ENCODE measurements around the gene YIF1B.

YIF1B gene

GRCh38 chr19:38331728-38332127 is 16.0 kb upstream of the YIF1B start:
- no peak for DNase-seq

DNA sequence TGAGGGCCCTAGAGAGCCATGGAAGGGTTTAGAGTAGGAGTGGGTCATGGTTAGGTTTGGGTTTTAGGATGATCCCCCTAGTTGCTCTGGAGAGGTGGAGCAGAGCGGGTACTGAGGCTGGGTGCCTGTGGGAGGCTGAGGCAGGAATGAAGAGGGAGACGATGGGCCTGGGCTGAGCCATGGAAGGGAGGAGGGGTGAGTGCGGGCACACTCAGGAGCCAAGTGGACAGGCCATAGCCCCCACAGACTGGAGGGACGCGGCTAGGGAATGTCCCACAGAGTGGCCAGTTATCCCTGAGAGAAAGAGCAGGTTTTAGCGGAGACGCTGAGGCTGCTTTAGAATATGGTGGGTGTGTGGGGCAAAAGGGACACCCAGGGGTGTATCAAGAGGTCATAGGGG is 13.9 kb upstream of the YIF1B start:
- no peak for DNase-seq

GRCh38 chr19:38326591-38326990 is 10.8 kb upstream of the YIF1B start:
- DNase-seq, result no peak

DNA sequence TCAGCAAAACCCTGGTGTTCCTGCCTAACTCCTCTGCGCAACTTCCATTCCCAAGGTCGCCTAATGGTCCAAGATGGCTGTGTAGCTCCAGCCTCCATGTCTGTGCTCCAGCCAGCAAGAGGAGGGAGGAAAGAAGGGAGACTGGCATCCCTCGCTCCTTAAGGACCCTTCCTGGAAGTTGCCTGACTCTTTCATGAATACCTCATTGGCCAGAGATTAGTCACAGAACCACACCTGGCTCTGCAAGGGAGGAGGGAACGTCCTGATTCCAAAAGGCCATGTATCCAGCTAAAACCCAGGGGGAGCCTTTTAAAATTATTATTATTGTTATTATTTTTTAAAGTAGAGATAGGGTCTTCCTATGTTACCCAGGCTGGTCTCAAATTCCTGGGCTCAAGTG is 8.7 kb upstream of the YIF1B start:
- DNase-seq, result no peak

DNA sequence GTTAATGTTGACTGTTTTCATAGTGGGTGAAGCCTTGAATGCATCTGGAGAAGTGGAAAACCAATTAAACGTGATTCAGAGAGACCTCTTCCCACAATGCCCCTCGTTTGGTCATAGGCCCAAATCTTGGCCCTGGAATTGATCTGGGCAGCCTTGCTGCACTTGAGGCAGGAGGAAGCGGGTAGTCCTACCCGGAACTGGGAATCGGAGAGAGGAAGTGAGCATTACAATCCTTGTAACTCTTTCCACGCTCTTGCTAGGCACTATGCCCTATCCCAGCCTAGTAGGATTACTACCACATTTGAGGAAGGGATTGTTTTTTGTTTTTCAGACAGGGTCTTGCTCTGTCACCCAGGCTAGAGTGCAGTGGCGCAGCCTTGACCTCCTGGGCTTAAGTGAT is 7.5 kb upstream of the YIF1B start:
- DNase-seq, result no peak

DNA sequence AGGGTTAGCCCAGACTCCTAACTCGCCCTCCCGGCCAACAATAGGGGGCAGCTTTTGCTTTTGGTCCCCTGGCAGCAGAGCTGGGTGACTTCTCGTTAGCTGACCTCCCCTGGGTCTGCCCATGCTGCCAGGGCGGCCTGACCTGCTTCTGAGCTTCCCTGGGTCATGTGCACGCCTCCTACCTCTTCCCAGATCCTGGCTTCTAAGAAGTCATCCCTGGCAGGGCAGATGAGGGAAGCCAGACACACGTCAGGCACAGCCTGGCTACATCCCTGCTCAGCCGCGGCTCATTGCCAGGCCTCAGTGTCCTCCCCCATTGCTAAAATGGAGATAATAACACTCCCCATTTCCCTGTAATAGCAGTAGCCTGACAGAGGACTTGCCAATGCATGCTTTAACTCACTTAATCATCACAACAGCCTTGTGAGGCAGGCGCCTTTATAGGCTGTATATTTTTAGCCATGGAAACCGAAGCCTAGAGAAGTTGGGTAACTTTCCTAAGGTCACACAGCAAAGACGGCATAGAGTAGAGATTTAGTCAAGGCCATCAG is 6.0 kb upstream of the YIF1B start:
- no peak for DNase-seq

DNA sequence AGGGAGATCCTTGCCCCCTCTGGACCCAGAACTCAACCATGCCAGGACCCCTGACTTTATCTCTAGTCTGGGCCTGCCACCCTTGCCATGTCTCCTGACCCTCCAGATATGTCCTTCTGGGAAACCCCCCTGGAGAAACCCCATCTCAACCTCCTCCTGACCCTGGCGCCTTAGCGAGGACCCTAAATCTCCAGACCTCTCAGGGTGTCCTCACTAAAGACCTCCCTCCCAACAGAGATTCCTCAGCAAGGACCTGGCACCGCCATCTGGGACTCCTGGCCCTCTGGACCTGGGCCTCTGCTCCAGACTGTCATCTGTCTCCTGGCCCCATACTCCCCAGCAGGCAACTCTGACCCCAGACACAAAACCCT is 5.2 kb upstream of the YIF1B start:
- DNase-seq, result no peak

- peak; percentile 66 for DNase-seq
These were observed 3.9 kb upstream of the YIF1B start, which contains the start of gene KCNK6 for GRCh38 chr19:38319421-38320258. Gene KCNK6 (plus strand): TSS chr19:38319845. CDS start chr19:38319951, 106 bp downstream.

- no peak for DNase-seq
These were observed 2.9 kb upstream of the YIF1B start for GRCh38 chr19:38318660-38319059.

DNA sequence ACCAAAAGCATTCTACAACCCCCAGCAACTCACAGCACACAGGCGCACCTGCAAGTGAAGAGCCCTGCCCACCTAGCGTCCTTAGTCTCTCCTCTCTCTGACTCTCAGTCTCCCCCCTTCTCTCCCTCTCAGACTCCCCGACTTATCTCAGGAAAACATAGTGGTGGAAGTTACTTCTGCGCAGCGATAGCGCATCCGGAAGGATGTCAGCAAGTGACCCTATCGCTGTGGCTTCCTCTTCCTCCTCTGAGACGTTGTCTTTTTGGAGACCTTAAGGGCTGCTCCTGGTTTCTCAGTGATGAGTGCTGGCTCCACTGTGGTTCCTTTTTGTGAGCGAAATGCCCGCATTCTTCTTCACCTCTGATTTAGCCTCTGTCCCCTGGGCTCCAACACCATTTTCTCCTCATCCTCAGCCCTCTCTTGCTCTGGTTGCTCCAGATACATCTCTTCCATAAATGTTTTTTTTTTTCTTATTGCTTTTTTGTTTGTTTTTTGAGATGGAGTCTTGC is 1.4 kb upstream of the YIF1B start:
- peak; percentile 53 for DNase-seq

DNA sequence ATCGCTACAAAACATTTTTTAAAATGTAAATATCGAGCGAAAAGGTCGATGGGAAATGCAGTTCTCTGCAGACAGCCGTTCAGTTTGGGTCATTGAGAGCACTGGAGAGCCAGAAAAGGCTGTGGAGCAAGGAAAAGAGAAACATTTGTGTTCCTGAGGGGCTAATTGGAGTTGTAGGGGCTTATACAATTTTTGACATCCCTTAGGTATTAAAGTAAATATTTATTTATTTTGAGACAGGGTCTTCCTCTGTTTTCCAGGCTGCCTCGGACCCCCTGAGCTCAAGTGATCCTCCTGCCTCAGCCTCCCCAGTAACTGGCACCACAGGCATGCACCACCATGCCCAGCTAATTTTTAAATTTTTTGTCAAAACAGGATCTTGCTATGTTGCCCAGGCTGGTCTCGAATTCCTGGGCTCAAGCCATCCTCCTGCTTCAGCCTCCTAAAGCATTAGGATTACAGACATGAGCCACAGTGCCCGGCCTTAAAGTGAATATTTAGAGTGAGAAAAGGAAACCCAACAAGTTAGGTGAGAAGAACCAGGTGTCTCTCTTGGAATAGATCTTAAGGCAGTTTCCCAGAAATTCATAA is 825 bp upstream of the YIF1B start:
- DNase-seq, result no peak

DNA sequence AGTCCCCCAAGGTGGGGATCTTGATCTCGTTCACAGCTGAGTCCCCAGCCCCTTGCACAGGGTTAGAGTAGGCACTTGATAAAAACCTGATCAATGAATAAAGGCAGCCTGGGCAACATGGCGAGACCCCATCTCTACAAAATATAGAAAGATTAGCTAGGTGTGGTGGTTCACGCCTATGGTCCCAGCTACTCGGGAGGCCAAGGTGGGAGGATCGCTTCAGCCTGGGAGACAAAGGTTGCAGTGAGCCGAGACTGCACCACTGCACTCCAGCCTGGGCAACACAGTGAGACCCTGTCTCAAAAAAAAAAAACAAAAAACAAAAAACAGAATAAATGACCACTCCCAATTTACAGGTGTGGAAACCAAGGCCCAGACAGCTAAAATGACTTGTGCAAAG is 4.8 kb downstream of the YIF1B start:
- DNase-seq, result no peak

- DNase-seq, result no peak
These were observed 5.5 kb downstream of the YIF1B start for GRCh38 chr19:38310279-38310670.

DNA sequence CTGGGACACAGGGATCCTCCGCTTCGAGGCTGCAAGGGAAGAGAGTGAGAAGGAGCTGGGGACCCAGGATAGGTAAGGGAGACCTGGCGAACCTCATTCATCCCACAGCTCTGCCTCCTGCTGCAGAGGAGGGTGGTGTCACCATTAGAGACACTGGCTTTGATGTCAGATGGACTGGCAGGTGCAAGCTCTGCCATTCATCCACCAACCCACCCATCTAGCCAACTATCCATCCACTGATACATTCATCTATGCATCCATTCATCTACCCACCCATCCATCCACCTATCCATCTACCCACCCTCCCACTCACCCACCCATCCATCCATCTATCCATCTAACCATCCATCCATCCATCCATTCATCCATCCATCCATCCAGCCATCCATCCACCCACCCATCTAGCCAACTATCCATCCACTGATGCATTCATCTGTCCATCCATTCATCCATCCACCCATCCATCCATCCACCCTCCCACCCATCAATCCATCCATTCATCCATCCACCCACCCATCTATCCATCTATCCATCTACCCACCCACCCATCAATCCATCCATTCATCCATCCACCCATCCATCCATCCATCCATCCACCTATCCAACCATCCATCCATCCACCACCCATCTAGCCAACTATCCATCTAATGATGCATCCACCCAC is 6.0 kb downstream of the YIF1B start:
- DNase-seq, result no peak

GRCh38 chr19:38308926-38309614 is 6.7 kb downstream of the YIF1B start:
- no peak for DNase-seq

DNA sequence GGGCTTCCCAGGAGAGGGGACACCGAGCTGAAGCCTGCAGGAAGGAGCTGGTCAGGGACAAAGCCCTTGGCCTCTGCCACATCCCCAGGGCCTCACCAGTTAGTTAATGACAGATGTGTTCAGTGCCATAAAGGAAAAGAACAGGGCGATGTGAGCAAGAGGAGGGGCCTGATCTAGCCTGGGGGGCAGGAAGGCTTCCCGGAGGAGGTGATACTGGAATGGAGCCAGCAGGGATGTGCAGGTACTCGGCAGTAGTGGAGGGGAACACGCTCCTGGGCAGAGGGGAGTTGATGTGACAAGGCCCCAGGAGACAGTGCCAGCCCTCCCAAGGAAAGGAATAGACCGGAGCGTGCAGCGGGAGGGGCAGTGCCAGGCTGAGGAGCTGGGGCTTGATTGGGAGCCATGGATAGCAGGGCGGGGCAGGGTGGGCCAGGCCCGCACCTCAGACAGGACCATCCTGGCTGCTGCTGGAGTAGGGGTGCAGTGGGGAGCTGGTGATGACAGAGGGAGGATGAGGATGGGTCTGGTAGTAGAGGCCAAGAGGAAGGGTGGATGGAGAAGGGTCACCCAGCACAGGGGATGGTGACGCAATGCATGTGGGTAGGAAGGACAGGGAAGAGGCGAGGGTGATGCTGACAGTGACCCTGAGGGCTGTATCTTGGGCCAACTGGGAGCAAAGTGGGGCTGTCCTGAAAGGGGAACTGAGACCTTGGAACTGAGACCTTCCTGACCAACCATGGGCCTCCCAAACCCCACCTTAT is 7.6 kb downstream of the YIF1B start:
- no peak for DNase-seq

DNA sequence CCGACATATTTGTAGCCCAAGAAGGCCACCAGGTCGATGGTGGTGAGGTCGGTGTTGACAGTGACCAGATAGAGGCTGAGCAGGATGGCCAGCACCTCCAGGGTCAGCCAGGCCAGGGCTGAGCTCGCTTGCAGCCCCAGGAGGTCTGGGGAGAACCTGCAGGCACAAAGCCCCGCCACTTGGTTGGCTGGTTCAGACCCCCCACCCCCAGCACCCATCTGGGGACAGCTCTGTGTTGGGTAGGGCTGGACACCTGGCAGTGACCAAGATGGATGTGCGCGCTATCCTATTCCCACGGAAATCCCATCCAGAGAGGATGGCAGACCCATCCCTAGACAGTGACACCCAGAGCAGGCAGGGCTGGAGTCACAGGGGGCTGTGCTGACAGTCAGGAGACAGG is 8.2 kb downstream of the YIF1B start:
- no peak for DNase-seq

DNA sequence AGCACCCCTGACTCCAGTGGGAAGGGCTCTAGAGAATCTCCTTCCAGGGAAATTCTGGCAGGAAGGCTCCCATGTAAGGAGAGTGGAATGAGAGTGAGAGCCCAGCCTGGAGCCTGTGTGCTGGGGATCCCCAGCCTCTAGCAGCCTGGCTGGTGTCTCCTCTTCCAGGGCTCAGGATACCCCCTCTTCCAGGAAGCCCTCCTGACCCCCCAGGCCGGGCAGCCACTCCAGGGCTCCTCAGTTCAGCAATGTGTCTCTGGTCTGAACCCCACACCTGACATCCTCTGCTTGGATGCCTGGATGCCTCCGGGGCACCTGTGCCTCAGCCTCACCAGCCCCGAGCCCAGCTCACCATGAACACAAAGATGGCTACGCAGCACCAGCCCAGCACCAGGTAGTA is 8.7 kb downstream of the YIF1B start:
- DNase-seq, result no peak

- DNase-seq, result no peak
These were observed 9.5 kb downstream of the YIF1B start for GRCh38 chr19:38306236-38306635.

DNA sequence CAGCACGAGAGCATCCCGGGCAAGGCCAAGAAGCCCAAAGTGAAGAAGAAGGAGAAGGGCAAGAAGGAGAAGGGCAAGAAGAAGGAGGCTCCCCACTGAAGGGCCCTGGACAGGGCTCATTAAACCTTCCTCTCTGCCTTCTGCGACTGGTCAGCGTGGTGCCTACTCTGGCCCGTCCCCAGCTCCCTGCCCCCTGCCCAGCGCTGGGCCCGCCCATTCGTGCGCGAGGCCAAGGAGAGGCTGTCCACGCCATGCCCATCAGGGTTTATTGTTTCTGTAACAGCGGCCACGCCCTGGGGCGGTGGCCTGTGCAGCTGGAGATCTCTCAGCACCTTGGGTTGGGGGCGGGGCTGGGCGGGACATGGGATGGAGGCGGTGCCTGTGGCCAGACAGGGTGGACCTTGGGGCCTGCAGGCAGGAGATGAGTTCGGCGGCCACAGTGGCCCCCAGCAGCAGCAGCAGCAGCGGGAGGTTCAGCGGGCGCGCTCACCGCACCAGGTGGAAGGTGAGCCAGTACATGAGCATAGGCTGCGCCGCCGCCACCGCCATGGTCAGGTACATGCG is 10.8 kb downstream of the YIF1B start:
- DNase-seq, result no peak

DNA sequence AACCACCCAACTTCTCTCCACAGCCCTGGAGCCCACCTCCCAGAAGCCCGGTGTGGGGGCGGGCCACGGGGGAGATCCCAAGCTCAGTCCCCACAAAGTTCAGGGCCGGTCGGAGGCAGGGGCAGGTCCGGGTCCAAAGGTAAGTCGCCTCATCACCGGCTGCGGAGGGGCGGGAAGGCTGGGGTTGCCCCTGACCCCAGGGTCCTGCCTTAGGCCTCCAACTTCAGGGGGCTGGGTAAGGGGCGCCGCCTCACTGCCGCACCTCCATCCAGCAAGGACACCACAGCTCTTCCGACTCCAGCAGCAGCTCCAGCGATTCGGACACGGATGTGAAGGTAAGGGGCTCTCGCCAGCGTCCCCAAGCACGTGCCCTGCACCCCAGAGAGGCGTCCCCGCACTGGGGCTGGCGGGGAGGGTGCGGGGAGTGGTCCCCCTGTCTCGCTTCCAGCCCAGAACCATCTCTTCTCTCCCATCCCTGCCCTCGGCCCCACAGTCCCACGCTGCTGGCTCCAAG is 11.3 kb downstream of the YIF1B start:
- no peak for DNase-seq
